OCI-LY1 (cell line): ENCODE data around the gene ST3GAL4.
"Not testable (repeated sequence)": the region's sequence is repeated elsewhere in the genome, so short reads cannot be mapped to it uniquely, and the experiment has no call there.

Source experiments
- CTCF ChIP-seq: fragments of 200-600 bp; sonication (generic), shearing (Covaris generic); IDR thresholded peaks from 2 replicates; pipeline ENCODE4 v1.5.1; 2017; ENCODE audit warnings: mild to moderate bottlenecking, antibody characterized with exemption, low read length, moderate library complexity, mixed read lengths
- EZH2 ChIP-seq: fragments of 200-600 bp; sonication (generic), shearing (Covaris generic); IDR thresholded peaks from 2 replicates; pipeline ENCODE4 v1.8.0; 2017; ENCODE audit warnings: borderline replicate concordance, mixed run types, mild to moderate bottlenecking, antibody characterized with exemption, low read length, moderate library complexity, mixed read lengths

GRCh38 chr11:126308771-126309170 is 46.7 kb upstream of the ST3GAL4 start:
- not testable (repeated sequence) for TF ChIP-seq CTCF, EZH2
